Upper lobe of right lung (tissue), 1 donor: ENCODE measurements around the gene PIP5K1B. TPM values are rescaled to one million over a fixed set of nuclear protein-coding genes. Genes with fewer than 3 reads are reported as not detected.

Experiments
- ATAC-seq: fragments of 200-7000 bp; cut with Tn5 transposase; one replicate; pipeline ENCODE4 v1.9.1; 2020; ENCODE audit warnings: mild to moderate bottlenecking, moderate library complexity
- DNase-seq: peaks from one replicate; pipeline ENCODE4 v3.0.0-alpha.2; 2020
- H3K27ac ChIP-seq: fragments of 200-600 bp; one replicate; pipeline ENCODE4 v1.8.0; 2022
- H3K27me3 ChIP-seq: fragments of 200-600 bp; one replicate; pipeline ENCODE4 v1.8.0; 2022; ENCODE audit warnings: mild to moderate bottlenecking
- H3K36me3 ChIP-seq: fragments of 200-600 bp; one replicate; pipeline ENCODE4 v1.8.0; 2022
- H3K4me1 ChIP-seq: fragments of 200-600 bp; one replicate; pipeline ENCODE4 v1.8.0; 2022
- H3K4me3 ChIP-seq: fragments of 200-600 bp; one replicate; pipeline ENCODE4 v1.8.0; 2022; ENCODE audit warnings: mild to moderate bottlenecking
- H3K9me3 ChIP-seq: fragments of 200-600 bp; one replicate; pipeline ENCODE4 v1.8.0; 2022
- CTCF ChIP-seq: fragments of 200-600 bp; IDR thresholded peaks from one replicate; pipeline ENCODE4 v1.8.0; 2022; ENCODE audit warnings: antibody characterized with exemption
- intact Hi-C: fragments of 100-400 bp; cut with DNase I; formaldehyde crosslinking; loops from one replicate; pipeline ENCODE4 v1.11.0; 2022
- total RNA-seq: library from RNA; stranded (reverse); fragmentation: NEBNext Ultra II Directional; extraction: Animal tissue kit (Norgen Biotek cat#: 25700); gene quantifications from one replicate; pipeline ENCODE4 v1.2.1, GENCODE V29; 2021
- donor health status: DM: no; HTN: yes; CAD: no; lungs with severe emphysema.

The PIP5K1B gene
- total RNA-seq, 1 donor from 2014 or later: 36.5 TPM

GRCh38 chr9:68750255-68750654, 45.2 kb downstream of the PIP5K1B start:
- H3K9me3 ChIP-seq: no peaks in the 10 kb centered on the region
- no peak for TF ChIP-seq CTCF
- no peaks in the 10 kb centered on the region for H3K4me1 ChIP-seq
- no peak for DNase-seq
- ATAC-seq: no peak
- no peaks in the 10 kb centered on the region for H3K27me3 ChIP-seq
- intact Hi-C loops: no loop called here
- no peaks in the 10 kb centered on the region for H3K36me3 ChIP-seq
- no peak overlapping the region for H3K4me3 ChIP-seq
- H3K27ac ChIP-seq: peak overlapping the region; percentile 58

GRCh38 chr9:68750786-68751185, 45.7 kb downstream of the PIP5K1B start:
- TF ChIP-seq CTCF: no peak
- ATAC-seq (no peak), DNase-seq (no peak)
- Histone ChIP-seq H3K9me3 (no peaks in the 10 kb centered on the region), H3K4me3 (no peak overlapping the region), H3K27ac (peak overlapping the region; percentile 58), H3K36me3 (no peaks in the 10 kb centered on the region), H3K4me1 (no peaks in the 10 kb centered on the region), H3K27me3 (no peaks in the 10 kb centered on the region)
- intact Hi-C loops: no loop called here

GRCh38 chr9:68751556-68751955, 46.5 kb downstream of the PIP5K1B start:
- Histone ChIP-seq H3K9me3 (no peaks in the 10 kb centered on the region), H3K36me3 (no peaks in the 10 kb centered on the region), H3K4me3 (no peak overlapping the region), H3K27me3 (no peaks in the 10 kb centered on the region), H3K27ac (no peak overlapping the region), H3K4me1 (no peaks in the 10 kb centered on the region)
- ATAC-seq: no peak
- intact Hi-C loops: no loop called here
- no peak for DNase-seq
- no peak for TF ChIP-seq CTCF

- no peak overlapping the region for H3K4me3 ChIP-seq
- H3K36me3 ChIP-seq: no peaks in the 10 kb centered on the region
- H3K4me1 ChIP-seq: no peaks in the 10 kb centered on the region
- no peak for DNase-seq
- no peak overlapping the region for H3K27ac ChIP-seq
- intact Hi-C loops: no loop called here
- no peaks in the 10 kb centered on the region for H3K9me3 ChIP-seq
- H3K27me3 ChIP-seq: no peaks in the 10 kb centered on the region
- no peak for ATAC-seq
- TF ChIP-seq CTCF: no peak
These were observed 50.0 kb downstream of the PIP5K1B start for GRCh38 chr9:68755051-68755450.

GRCh38 chr9:68755752-68756151, 50.7 kb downstream of the PIP5K1B start:
- no peak overlapping the region for H3K4me3 ChIP-seq
- no peak for TF ChIP-seq CTCF
- no peak overlapping the region for H3K27ac ChIP-seq
- no peaks in the 10 kb centered on the region for H3K4me1 ChIP-seq
- no peaks in the 10 kb centered on the region for H3K27me3 ChIP-seq
- no peak for ATAC-seq
- intact Hi-C loops: no loop called here
- H3K36me3 ChIP-seq: no peaks in the 10 kb centered on the region
- no peak for DNase-seq
- no peaks in the 10 kb centered on the region for H3K9me3 ChIP-seq

- Histone ChIP-seq H3K4me3 (no peak overlapping the region), H3K27ac (no peak overlapping the region), H3K9me3 (no peaks in the 10 kb centered on the region), H3K36me3 (no peaks in the 10 kb centered on the region), H3K4me1 (peaks cover 5% of the 10 kb centered on the region), H3K27me3 (no peaks in the 10 kb centered on the region)
- no peak for TF ChIP-seq CTCF
- intact Hi-C loops: no loop called here
- ATAC-seq (no peak), DNase-seq (no peak)
These were observed 55.1 kb downstream of the PIP5K1B start for GRCh38 chr9:68759981-68760673.
